ENCODE results near the gene KATNB1.

The KATNB1 gene

GRCh38 chr16:57713596-57713995, 22.0 kb upstream of the KATNB1 start:
- Histone ChIP-seq H3K27ac (ENCODE audit: low read depth, low read length) (no peak overlapping the region), H3K4me1 (ENCODE audit: control insufficient read depth, insufficient read depth, low read length) (no peaks in the 10 kb centered on the region), H3K9ac (ENCODE audit: low read depth, low read length) (no peak overlapping the region), H3K4me3 (ENCODE audit: low read depth, low read length) (no peak overlapping the region), H3K36me3 (ENCODE audit: control insufficient read depth, insufficient read depth, low read length) (no peaks in the 10 kb centered on the region), H3K27me3 (ENCODE audit: control insufficient read depth, insufficient read depth, low read length) (no peaks in the 10 kb centered on the region), H3K9me3 (ENCODE audit: control insufficient read depth, insufficient read depth, low read length) (no peaks in the 10 kb centered on the region)

- Histone ChIP-seq H3K4me3 (ENCODE audit: low read depth, low read length) (no peak overlapping the region), H3K9ac (ENCODE audit: low read depth, low read length) (no peak overlapping the region), H3K27ac (ENCODE audit: low read depth, low read length) (no peak overlapping the region), H3K9me3 (ENCODE audit: control insufficient read depth, insufficient read depth, low read length) (no peaks in the 10 kb centered on the region), H3K36me3 (ENCODE audit: control insufficient read depth, insufficient read depth, low read length) (no peaks in the 10 kb centered on the region), H3K4me1 (ENCODE audit: control insufficient read depth, insufficient read depth, low read length) (no peaks in the 10 kb centered on the region), H3K27me3 (ENCODE audit: control insufficient read depth, insufficient read depth, low read length) (no peaks in the 10 kb centered on the region)
These were observed 21.5 kb upstream of the KATNB1 start for GRCh38 chr16:57714047-57714446.

GRCh38 chr16:57720142-57720575, 15.4 kb upstream of the KATNB1 start:
- Histone ChIP-seq H3K27me3 (ENCODE audit: control insufficient read depth, insufficient read depth, low read length) (no peaks in the 10 kb centered on the region), H3K9ac (ENCODE audit: low read depth, low read length) (no peak overlapping the region), H3K4me1 (ENCODE audit: control insufficient read depth, insufficient read depth, low read length) (no peaks in the 10 kb centered on the region), H3K4me3 (ENCODE audit: low read depth, low read length) (no peak overlapping the region), H3K36me3 (ENCODE audit: control insufficient read depth, insufficient read depth, low read length) (no peaks in the 10 kb centered on the region), H3K27ac (ENCODE audit: low read depth, low read length) (no peak overlapping the region), H3K9me3 (ENCODE audit: control insufficient read depth, insufficient read depth, low read length) (no peaks in the 10 kb centered on the region)

- H3K4me3 ChIP-seq (ENCODE audit: low read depth, low read length) = no peak overlapping the region
- no peak overlapping the region for H3K9ac ChIP-seq (ENCODE audit: low read depth, low read length)
- no peaks in the 10 kb centered on the region for H3K36me3 ChIP-seq (ENCODE audit: control insufficient read depth, insufficient read depth, low read length)
- no peaks in the 10 kb centered on the region for H3K9me3 ChIP-seq (ENCODE audit: control insufficient read depth, insufficient read depth, low read length)
- H3K27me3 ChIP-seq (ENCODE audit: control insufficient read depth, insufficient read depth, low read length) = no peaks in the 10 kb centered on the region
- H3K4me1 ChIP-seq (ENCODE audit: control insufficient read depth, insufficient read depth, low read length) = no peaks in the 10 kb centered on the region
- no peak overlapping the region for H3K27ac ChIP-seq (ENCODE audit: low read depth, low read length)
These were observed 14.0 kb upstream of the KATNB1 start for GRCh38 chr16:57721356-57722209.

- no peaks in the 10 kb centered on the region for H3K36me3 ChIP-seq (ENCODE audit: control insufficient read depth, insufficient read depth, low read length)
- no peak overlapping the region for H3K9ac ChIP-seq (ENCODE audit: low read depth, low read length)
- H3K9me3 ChIP-seq (ENCODE audit: control insufficient read depth, insufficient read depth, low read length) = no peaks in the 10 kb centered on the region
- no peak overlapping the region for H3K4me3 ChIP-seq (ENCODE audit: low read depth, low read length)
- no peaks in the 10 kb centered on the region for H3K27me3 ChIP-seq (ENCODE audit: control insufficient read depth, insufficient read depth, low read length)
- H3K27ac ChIP-seq (ENCODE audit: low read depth, low read length) = no peak overlapping the region
- H3K4me1 ChIP-seq (ENCODE audit: control insufficient read depth, insufficient read depth, low read length) = no peaks in the 10 kb centered on the region
These were observed 13.4 kb upstream of the KATNB1 start for GRCh38 chr16:57722210-57722499.

GRCh38 chr16:57722651-57723050, 12.9 kb upstream of the KATNB1 start:
- H3K27me3 ChIP-seq (ENCODE audit: control insufficient read depth, insufficient read depth, low read length) = no peaks in the 10 kb centered on the region
- H3K4me3 ChIP-seq (ENCODE audit: low read depth, low read length) = no peak overlapping the region
- no peaks in the 10 kb centered on the region for H3K36me3 ChIP-seq (ENCODE audit: control insufficient read depth, insufficient read depth, low read length)
- H3K9ac ChIP-seq (ENCODE audit: low read depth, low read length) = no peak overlapping the region
- no peaks in the 10 kb centered on the region for H3K4me1 ChIP-seq (ENCODE audit: control insufficient read depth, insufficient read depth, low read length)
- no peak overlapping the region for H3K27ac ChIP-seq (ENCODE audit: low read depth, low read length)
- no peaks in the 10 kb centered on the region for H3K9me3 ChIP-seq (ENCODE audit: control insufficient read depth, insufficient read depth, low read length)

- no peak overlapping the region for H3K9ac ChIP-seq (ENCODE audit: low read depth, low read length)
- H3K27me3 ChIP-seq (ENCODE audit: control insufficient read depth, insufficient read depth, low read length) = no peaks in the 10 kb centered on the region
- no peak overlapping the region for H3K27ac ChIP-seq (ENCODE audit: low read depth, low read length)
- H3K9me3 ChIP-seq (ENCODE audit: control insufficient read depth, insufficient read depth, low read length) = no peaks in the 10 kb centered on the region
- no peak overlapping the region for H3K4me3 ChIP-seq (ENCODE audit: low read depth, low read length)
- no peaks in the 10 kb centered on the region for H3K36me3 ChIP-seq (ENCODE audit: control insufficient read depth, insufficient read depth, low read length)
- no peaks in the 10 kb centered on the region for H3K4me1 ChIP-seq (ENCODE audit: control insufficient read depth, insufficient read depth, low read length)
These were observed 12.4 kb upstream of the KATNB1 start for GRCh38 chr16:57723170-57723569.

- no peak overlapping the region for H3K4me3 ChIP-seq (ENCODE audit: low read depth, low read length)
- no peaks in the 10 kb centered on the region for H3K36me3 ChIP-seq (ENCODE audit: control insufficient read depth, insufficient read depth, low read length)
- no peaks in the 10 kb centered on the region for H3K9me3 ChIP-seq (ENCODE audit: control insufficient read depth, insufficient read depth, low read length)
- H3K4me1 ChIP-seq (ENCODE audit: control insufficient read depth, insufficient read depth, low read length) = no peaks in the 10 kb centered on the region
- no peaks in the 10 kb centered on the region for H3K27me3 ChIP-seq (ENCODE audit: control insufficient read depth, insufficient read depth, low read length)
- H3K27ac ChIP-seq (ENCODE audit: low read depth, low read length) = no peak overlapping the region
- H3K9ac ChIP-seq (ENCODE audit: low read depth, low read length) = no peak overlapping the region
These were observed 11.0 kb upstream of the KATNB1 start for GRCh38 chr16:57724531-57724930.

- Histone ChIP-seq H3K9ac (ENCODE audit: low read depth, low read length) (no peak overlapping the region), H3K4me1 (ENCODE audit: control insufficient read depth, insufficient read depth, low read length) (no peaks in the 10 kb centered on the region), H3K27ac (ENCODE audit: low read depth, low read length) (no peak overlapping the region), H3K4me3 (ENCODE audit: low read depth, low read length) (no peak overlapping the region), H3K36me3 (ENCODE audit: control insufficient read depth, insufficient read depth, low read length) (no peaks in the 10 kb centered on the region), H3K9me3 (ENCODE audit: control insufficient read depth, insufficient read depth, low read length) (no peaks in the 10 kb centered on the region), H3K27me3 (ENCODE audit: control insufficient read depth, insufficient read depth, low read length) (no peaks in the 10 kb centered on the region)
These were observed 10.4 kb upstream of the KATNB1 start for GRCh38 chr16:57725151-57725550.

GRCh38 chr16:57725554-57725953, 10.0 kb upstream of the KATNB1 start:
- H3K9me3 ChIP-seq (ENCODE audit: control insufficient read depth, insufficient read depth, low read length) = no peaks in the 10 kb centered on the region
- no peaks in the 10 kb centered on the region for H3K36me3 ChIP-seq (ENCODE audit: control insufficient read depth, insufficient read depth, low read length)
- H3K27ac ChIP-seq (ENCODE audit: low read depth, low read length) = no peak overlapping the region
- H3K27me3 ChIP-seq (ENCODE audit: control insufficient read depth, insufficient read depth, low read length) = no peaks in the 10 kb centered on the region
- H3K4me1 ChIP-seq (ENCODE audit: control insufficient read depth, insufficient read depth, low read length) = no peaks in the 10 kb centered on the region
- H3K9ac ChIP-seq (ENCODE audit: low read depth, low read length) = no peak overlapping the region
- no peak overlapping the region for H3K4me3 ChIP-seq (ENCODE audit: low read depth, low read length)

- H3K36me3 ChIP-seq (ENCODE audit: control insufficient read depth, insufficient read depth, low read length) = no peaks in the 10 kb centered on the region
- H3K9ac ChIP-seq (ENCODE audit: low read depth, low read length) = no peak overlapping the region
- H3K4me3 ChIP-seq (ENCODE audit: low read depth, low read length) = no peak overlapping the region
- H3K27ac ChIP-seq (ENCODE audit: low read depth, low read length) = no peak overlapping the region
- no peaks in the 10 kb centered on the region for H3K27me3 ChIP-seq (ENCODE audit: control insufficient read depth, insufficient read depth, low read length)
- no peaks in the 10 kb centered on the region for H3K4me1 ChIP-seq (ENCODE audit: control insufficient read depth, insufficient read depth, low read length)
- no peaks in the 10 kb centered on the region for H3K9me3 ChIP-seq (ENCODE audit: control insufficient read depth, insufficient read depth, low read length)
These were observed 9.6 kb upstream of the KATNB1 start for GRCh38 chr16:57725976-57726375.
